Inflammatory macrophage treated with lipopolysaccharide for 1 hour (primary cell): ENCODE results near the gene PCCB.
"Not testable (repeated sequence)": the region's sequence is repeated elsewhere in the genome, so short reads cannot be mapped to it uniquely, and the experiment has no call there.

Experiments
- DNase-seq, 2 donors: peaks; one replicate each; pipeline ENCODE4 v3.0.0-alpha.2; 2020 to 2022

Gene PCCB

GRCh38 chr3:136263251-136263650 is 13.1 kb downstream of the PCCB start:
- DNase-seq: no peak

DNA sequence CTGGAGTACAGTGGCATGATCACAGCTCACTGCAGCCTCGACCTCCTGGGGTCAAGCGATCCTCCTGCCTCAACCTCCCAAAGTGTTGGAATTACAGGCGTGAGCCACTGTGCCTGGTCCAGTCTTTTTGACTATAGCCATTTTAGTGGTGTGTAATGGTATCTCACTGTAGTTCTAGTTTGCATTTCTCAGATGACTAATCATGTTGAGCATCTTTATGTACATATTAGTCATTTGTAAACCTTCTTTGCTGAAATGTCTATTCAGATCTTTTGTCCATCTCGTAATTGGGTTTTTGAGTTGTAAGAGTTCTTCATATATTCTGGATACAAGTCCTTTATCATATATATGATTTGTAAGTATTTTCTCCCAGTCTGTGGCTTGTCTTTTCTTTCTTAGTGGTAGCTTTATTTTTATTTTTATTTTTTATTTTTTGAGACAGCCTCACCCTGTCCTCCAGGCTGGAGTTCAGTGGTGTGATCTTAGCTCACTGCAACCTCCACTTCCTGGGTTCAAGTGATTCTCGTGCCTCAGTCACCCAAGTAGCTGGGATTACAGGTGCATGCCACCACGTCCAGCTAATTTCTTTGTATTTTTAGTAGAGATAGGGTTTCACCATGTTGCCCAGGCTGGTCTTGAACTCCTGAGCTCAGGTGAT is 16.5 kb downstream of the PCCB start:
- DNase-seq: not testable (repeated sequence)

- DNase-seq: no peak
Measured at GRCh38 chr3:136267235-136267634, 17.1 kb downstream of the PCCB start.

DNA sequence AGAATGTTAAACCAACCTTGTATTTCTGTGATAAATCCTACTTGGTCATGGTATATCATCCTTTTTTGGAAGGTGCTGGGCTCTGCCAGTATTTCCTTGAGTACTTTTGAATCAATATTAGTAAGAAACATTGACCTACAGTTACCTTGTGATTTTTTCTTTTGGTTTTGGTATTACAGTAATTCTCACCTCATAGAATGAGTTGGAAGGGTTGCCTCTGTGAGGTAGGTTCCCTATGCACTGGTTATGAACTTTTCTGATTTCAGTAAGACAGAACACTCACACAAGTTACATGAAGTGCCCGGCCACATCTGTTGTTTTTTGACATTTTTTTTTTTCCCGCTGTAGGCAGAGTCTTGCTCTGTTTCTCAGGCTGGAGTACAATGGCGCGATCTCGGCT is 20.0 kb downstream of the PCCB start:
- DNase-seq: no peak

GRCh38 chr3:136271626-136272025 is 21.5 kb downstream of the PCCB start:
- not testable (repeated sequence) for DNase-seq

DNA sequence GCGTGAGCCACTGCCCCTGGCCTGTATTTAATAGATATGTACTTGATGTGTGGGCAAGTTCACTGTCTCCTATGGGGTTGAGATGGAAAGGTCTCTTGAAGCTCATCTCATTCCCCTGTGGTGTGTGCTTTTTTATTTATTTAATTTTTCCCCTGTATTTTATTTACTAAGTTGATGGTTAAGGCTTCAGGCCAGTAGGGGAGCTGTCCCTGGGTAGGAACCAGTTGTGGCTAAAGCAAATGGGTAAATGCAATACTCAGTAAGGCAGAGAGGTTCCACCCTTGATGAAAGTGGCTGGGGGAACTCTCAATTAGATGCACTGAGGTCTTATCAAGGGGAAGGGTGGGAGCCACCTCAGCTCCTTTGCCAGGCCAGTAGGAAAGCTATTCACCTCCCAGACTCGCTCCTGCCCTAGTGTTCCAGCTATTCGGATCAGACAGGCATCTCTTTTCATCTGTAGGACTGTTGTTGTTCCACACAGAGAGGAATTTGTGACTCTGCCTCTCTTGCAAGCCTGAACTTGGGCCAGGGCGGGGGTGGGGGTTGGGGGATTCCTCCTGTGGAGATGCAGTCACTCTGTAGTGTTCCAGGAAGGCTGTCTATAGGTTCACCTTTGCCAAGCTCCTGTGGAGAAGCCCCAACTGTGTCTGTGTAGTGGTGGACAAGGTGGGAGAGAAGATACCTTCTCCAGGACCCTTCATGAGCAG is 26.1 kb downstream of the PCCB start:
- no peak for DNase-seq

- DNase-seq: no peak
Measured at GRCh38 chr3:136277115-136277514, 27.0 kb downstream of the PCCB start.

GRCh38 chr3:136277634-136278033 is 27.5 kb downstream of the PCCB start:
- DNase-seq: no peak

DNA sequence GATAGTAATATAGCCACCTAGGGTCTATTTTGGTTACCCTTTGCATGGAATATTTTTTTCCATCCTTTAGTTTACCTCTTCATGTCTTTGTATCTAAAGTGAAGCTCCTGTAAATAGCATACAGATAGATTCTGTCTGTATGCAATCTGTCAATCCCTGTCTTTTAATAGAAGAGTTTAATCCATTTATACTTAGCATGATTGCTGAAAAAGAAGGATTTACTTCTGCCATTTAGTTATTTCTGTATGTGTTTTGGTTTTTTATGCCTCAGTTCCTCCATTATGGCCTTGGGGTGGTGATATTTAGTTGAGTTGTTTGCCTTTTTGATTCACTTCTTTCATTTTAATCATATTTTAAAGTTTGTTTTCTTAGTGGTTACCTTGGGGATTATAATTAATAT is 29.0 kb downstream of the PCCB start:
- no peak for DNase-seq

DNA sequence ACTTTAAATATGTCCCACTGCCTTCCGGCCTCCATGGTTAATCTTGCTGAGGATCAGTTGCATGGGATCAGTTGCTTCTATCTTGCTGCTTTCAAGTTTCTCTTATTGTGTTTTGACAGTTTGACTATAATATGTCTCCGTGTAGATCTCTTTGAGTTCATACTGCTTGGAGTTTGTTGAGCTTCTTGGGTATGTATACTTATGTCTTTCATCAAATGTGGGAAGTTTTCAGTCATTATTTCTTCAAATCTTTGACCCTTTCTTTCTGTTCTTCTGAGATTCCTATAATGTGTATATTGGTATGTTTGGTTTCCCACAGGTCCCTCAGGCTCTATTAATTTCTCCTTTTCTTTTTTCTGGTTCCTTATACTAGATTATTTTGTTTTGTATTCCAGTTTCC is 30.8 kb downstream of the PCCB start:
- no peak for DNase-seq

GRCh38 chr3:136281966-136282520 is 31.9 kb downstream of the PCCB start:
- DNase-seq: no peak

- DNase-seq: no peak
Measured at GRCh38 chr3:136283627-136284026, 33.5 kb downstream of the PCCB start.

DNA sequence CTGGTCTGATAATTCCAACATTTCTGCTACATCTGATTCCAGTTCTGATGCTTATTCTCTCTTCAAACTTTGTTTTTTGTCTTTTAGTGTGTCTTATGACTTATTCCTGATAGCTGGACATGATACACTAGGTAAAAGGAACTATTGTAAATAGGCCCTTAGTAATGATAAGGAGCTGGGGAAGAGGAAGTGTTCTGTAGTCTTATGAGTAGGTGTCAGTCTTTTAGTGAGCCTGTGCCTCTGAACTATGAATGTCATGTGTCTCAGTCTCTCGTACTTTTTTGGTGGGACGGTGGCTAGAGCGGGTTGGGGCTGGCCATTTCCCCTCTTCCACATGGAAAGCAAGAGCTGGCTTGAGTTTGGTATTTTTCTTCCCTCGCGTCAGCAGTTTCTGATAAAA is 41.2 kb downstream of the PCCB start:
- DNase-seq: peak in 1 of 2 donors; percentile 38

- no peak for DNase-seq
Measured at GRCh38 chr3:136292500-136292899, 42.4 kb downstream of the PCCB start.

GRCh38 chr3:136293279-136293678 is 43.1 kb downstream of the PCCB start:
- DNase-seq: no peak

DNA sequence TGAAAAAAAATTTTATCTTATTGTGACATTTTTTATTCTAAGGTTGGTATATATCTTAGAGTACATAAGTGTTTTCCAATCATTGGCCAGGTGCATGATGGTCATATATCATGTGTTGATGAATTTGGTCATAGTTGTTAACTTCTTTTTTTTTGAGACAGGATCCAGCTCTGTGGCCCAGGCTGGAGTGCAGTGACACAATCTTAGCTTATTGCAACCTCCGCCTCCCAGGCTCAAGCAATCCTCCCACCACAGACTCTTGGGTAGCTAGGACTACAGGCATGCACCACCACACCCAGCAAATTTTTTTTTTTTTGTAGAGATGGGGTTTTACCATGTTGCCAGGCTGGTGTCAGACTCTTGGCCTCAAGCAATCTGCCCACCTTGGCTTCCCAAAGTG is 44.0 kb downstream of the PCCB start:
- DNase-seq: peak; percentile 7 to 63

- no peak for DNase-seq
Measured at GRCh38 chr3:136296960-136297359, 46.8 kb downstream of the PCCB start.

- DNase-seq: no peak
Measured at GRCh38 chr3:136297826-136298225, 47.7 kb downstream of the PCCB start.

DNA sequence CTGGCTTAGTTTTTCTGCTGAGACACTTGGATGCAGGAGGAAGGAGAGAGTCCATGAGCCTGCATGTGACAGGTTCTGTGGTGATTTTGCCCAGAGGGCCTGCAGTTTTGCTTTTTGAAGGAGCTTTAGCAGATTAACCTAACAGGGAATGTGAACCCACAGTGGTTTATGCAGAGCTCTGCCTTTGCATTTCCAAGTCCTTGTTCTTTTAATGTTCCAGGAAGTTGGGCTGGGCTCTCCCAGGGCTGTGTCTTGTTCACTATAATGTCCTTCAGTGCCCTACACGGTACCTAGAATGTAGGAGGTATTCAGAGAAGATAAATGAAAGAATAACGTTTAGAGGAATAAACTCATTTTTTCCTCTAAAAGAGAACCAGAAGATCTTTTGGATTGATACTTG is 50.3 kb downstream of the PCCB start:
- DNase-seq: no peak

GRCh38 chr3:136305879-136306278 is 55.7 kb downstream of the PCCB start:
- peak in 1 of 2 donors; percentile 8 for DNase-seq

DNA sequence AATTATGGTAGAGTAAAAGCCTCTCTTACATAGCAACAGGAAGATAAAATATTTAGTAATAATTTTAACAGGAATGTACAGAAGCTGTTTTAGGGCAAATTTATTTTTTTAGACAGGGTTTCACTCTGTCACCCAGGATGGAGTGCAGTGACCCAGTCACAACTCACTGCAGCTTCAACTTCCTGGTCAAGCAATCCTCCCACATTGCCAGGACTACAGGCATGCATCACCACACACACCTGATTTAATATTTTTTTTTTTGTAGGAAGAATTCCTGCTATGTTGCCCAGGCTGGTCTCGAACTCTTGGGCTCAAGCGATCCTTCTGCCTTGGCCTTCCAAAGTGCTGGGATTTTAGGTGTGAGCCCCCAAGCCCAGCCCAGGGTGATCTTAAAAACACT is 61.1 kb downstream of the PCCB start:
- DNase-seq: no peak

- no peak for DNase-seq
Measured at GRCh38 chr3:136311968-136312367, 61.8 kb downstream of the PCCB start.

DNA sequence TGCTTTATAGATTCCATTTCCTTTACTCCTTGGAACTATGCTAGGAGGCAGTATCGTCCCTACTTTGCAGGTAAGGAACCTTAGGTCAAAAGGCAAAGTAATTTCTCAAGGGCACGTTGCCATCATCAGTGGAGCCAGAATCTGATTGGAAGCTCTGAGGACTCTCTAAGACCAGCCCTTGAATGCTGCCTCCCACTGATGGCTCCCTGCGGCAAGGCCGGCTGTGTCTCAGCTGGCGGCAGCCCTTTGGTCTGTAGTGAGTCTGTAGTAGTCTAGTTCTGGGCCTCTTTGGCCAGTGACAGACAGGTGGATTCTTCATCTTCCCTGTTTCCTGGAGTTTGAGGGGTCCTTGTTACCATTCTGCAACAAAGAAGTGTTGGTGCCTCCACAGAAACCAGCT is 76.2 kb downstream of the PCCB start:
- no peak for DNase-seq

- no peak for DNase-seq
Measured at GRCh38 chr3:136327671-136328070, 77.5 kb downstream of the PCCB start.

- DNase-seq: no peak
Measured at GRCh38 chr3:136329593-136329992, 79.5 kb downstream of the PCCB start.
